Measurements from ENCODE around the gene OR52N5. TPM values are rescaled to one million over a fixed set of nuclear protein-coding genes. Genes with fewer than 3 reads are reported as not detected.

Gene OR52N5
- total and polyA plus RNA-seq, 2 experiments from 2014 or later: not detected

DNA sequence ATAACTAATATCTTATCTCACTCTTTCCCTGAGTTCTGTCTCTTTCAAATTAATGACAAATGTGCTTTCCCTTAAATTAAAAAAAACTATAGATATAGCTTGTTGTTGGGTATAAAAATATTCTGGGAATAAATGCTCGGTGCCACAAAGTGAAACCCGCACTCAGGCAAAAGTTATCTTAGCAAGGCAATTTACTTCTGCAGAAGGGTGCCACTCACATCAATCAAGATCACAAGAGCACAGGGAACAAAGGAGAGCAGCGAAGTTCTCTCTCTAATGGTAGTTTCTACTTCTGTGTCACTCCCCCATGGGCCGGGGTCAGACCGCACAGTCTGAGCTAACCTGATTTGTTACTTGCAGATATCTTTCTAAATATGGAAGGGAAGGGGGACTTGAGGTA is 20.8 kb upstream of the OR52N5 start:
- in situ Hi-C loops (cut with MboI): loop anchor here (10.0 kb wide), 1 partner anchor 319 kb away; the partner anchor contains the start of gene OR52D1
- no peaks in the 10 kb centered on the region for H3K4me1 ChIP-seq (ENCODE audit: insufficient read depth)
- 71 to 74% methylated on average over 5 of the region's 5 CpGs for WGBS, 2 experiments (ENCODE audit: low coverage in 1 of 2, low lambda C conversion rate in 2 of 2, missing lambda C conversion rate in 2 of 2)
- no peaks in the 10 kb centered on the region for H4K20me1 ChIP-seq (ENCODE audit: insufficient read depth)
- H3K4me3 ChIP-seq: no peak overlapping the region
- no peak overlapping the region for H3K27ac ChIP-seq
- no peak overlapping the region for H2AFZ ChIP-seq
- H3K9me3 ChIP-seq (ENCODE audit: low read depth): no peaks in the 10 kb centered on the region
- H3F3A ChIP-seq (ENCODE audit: insufficient read depth): no peaks in the 10 kb centered on the region
- no peak overlapping the region for H3K9ac ChIP-seq
- H3K79me2 ChIP-seq (ENCODE audit: insufficient read depth): no peaks in the 10 kb centered on the region
- H3K27me3 ChIP-seq (replicated peaks; ENCODE audit: insufficient read depth): 0 out of 2 replicates have a peak, but pooled peaks cover 5% of the 10 kb centered on the region
- DNase-seq: no peak
- no peak overlapping the region for H3K4me2 ChIP-seq (ENCODE audit: unreplicated experiment)
- no peak for TF ChIP-seq EZH2 (IDR thresholded peaks at IDR 0.05; ENCODE audit: insufficient read depth, poor library complexity, severe bottlenecking)
- no peak for TF ChIP-seq EZH2phosphoT487 (IDR thresholded peaks at IDR 0.05; ENCODE audit: insufficient read depth, low read depth)
- no peaks in the 10 kb centered on the region for H3K9me2 ChIP-seq (ENCODE audit: insufficient read depth)
- H3K36me3 ChIP-seq (ENCODE audit: low read depth): no peaks in the 10 kb centered on the region

DNA sequence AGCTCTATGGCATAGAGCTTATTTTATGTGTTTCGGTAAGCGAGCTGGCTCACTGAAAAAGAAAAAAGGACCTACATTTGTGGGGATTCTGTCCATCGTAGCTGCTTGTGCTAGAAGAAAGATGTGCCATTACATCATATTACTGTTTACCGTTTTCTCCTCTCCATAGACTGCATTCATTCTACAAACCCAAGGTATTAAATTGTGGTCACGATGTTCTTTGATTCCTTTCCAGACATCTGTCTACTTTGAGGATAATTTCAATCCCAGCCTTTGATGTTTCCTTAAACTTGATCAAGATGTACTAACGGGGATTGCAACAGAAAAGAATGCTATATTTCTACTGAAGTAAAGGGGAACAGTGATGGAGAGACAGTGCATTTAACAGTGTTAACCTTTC is 13.4 kb upstream of the OR52N5 start:
- in situ Hi-C loops (cut with MboI): no loop called here
- no peak overlapping the region for H3K4me3 ChIP-seq
- H3K9ac ChIP-seq: no peak overlapping the region
- no peaks in the 10 kb centered on the region for H4K20me1 ChIP-seq (ENCODE audit: insufficient read depth)
- no peaks in the 10 kb centered on the region for H3K9me3 ChIP-seq (ENCODE audit: low read depth)
- no peaks in the 10 kb centered on the region for H3F3A ChIP-seq (ENCODE audit: insufficient read depth)
- no peak overlapping the region for H3K27ac ChIP-seq
- H3K9me2 ChIP-seq (ENCODE audit: insufficient read depth): peaks cover 5% of the 10 kb centered on the region; the same call in 1 of the 2 replicates
- H3K4me1 ChIP-seq (ENCODE audit: insufficient read depth): no peaks in the 10 kb centered on the region
- 6 to 10% methylated on average over 6 of the region's 6 CpGs for WGBS, 2 experiments (ENCODE audit: low coverage in 1 of 2, low lambda C conversion rate in 2 of 2, missing lambda C conversion rate in 2 of 2)
- no peaks in the 10 kb centered on the region for H3K27me3 ChIP-seq (replicated peaks; ENCODE audit: insufficient read depth)
- no peak for DNase-seq
- H3K36me3 ChIP-seq (ENCODE audit: low read depth): no peaks in the 10 kb centered on the region
- H2AFZ ChIP-seq: no peak overlapping the region
- no peak overlapping the region for H3K4me2 ChIP-seq (ENCODE audit: unreplicated experiment)
- TF ChIP-seq EZH2 (IDR thresholded peaks at IDR 0.05; ENCODE audit: insufficient read depth, poor library complexity, severe bottlenecking): no peak
- TF ChIP-seq EZH2phosphoT487 (IDR thresholded peaks at IDR 0.05; ENCODE audit: insufficient read depth, low read depth): no peak
- no peaks in the 10 kb centered on the region for H3K79me2 ChIP-seq (ENCODE audit: insufficient read depth)

DNA sequence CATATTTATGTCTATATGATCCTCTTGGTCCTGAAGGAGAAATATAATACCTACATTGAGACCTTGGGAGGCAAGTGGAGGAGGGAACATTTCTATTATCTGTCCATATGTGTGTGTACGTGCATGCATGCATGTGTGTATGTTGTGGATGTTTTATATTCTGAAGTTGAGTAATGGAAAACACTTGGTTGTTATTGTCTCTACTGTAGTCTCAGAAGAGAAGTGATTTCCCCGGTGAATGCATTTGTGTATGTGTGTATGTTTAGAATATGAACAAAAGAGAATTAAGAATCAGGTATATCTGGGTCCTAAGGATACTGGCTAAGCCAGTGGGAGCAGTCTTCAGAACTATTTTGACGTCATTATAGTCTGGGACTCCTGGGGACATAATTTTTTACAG is 8.0 kb upstream of the OR52N5 start, which contains the start of gene OR52N1:
OR52N1 (minus strand) TSS at position 101 of the 400 bp plus-strand sequence. CDS start 2,449 bp downstream, outside the sequence.
- in situ Hi-C loops (cut with MboI): no loop called here
- TF ChIP-seq EZH2phosphoT487 (IDR thresholded peaks at IDR 0.05; ENCODE audit: insufficient read depth, low read depth) (no peak), EZH2 (IDR thresholded peaks at IDR 0.05; ENCODE audit: insufficient read depth, poor library complexity, severe bottlenecking) (no peak)
- no peak within 1 kb of the TSS for H2AFZ ChIP-seq
- H3K36me3 ChIP-seq (ENCODE audit: low read depth): no peaks in the 10 kb centered on the region
- H3K4me3 ChIP-seq: no peak within 1 kb of the TSS
- H3K27me3 ChIP-seq (replicated peaks; ENCODE audit: insufficient read depth): no peaks in the 10 kb centered on the region
- H3K79me2 ChIP-seq (ENCODE audit: insufficient read depth): no peaks in the 10 kb centered on the region
- H3K9ac ChIP-seq: no peak within 1 kb of the TSS
- H3K9me3 ChIP-seq (ENCODE audit: low read depth): no peaks in the 10 kb centered on the region
- H4K20me1 ChIP-seq (ENCODE audit: insufficient read depth): no peaks in the 10 kb centered on the region
- WGBS, 2 experiments (ENCODE audit: low coverage in 1 of 2, low lambda C conversion rate in 2 of 2, missing lambda C conversion rate in 2 of 2): 21 to 25% methylated on average over 3 of the region's 3 CpGs
- no peak for DNase-seq
- H3K4me1 ChIP-seq (ENCODE audit: insufficient read depth): no peaks in the 10 kb centered on the region
- H3K4me2 ChIP-seq (ENCODE audit: unreplicated experiment): no peak within 1 kb of the TSS
- no peaks in the 10 kb centered on the region for H3K9me2 ChIP-seq (ENCODE audit: insufficient read depth)
- H3K27ac ChIP-seq: no peak within 1 kb of the TSS
- no peaks in the 10 kb centered on the region for H3F3A ChIP-seq (ENCODE audit: insufficient read depth)

DNA sequence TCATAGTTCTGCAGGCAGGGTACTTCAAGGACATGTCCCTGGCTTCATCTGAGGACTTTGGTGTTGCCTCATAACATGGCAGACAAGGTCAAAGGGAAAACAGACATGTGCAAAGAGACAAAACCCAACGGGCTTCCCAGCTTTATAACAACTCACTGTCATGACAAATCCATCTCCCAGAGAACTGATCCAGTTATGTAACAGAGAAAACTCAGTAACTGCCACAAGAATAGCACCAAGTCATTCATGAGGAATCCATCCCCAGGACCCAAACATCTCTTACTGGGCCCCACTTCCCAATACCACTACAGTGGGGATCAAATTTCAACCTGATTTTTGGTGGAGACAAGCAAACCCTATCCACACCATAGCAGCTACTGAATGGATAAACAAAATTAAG is 16.1 kb downstream of the OR52N5 start:
- H3K9ac ChIP-seq: no peak overlapping the region
- H3F3A ChIP-seq (ENCODE audit: insufficient read depth): no peaks in the 10 kb centered on the region
- no peak overlapping the region for H3K27ac ChIP-seq
- TF ChIP-seq EZH2 (IDR thresholded peaks at IDR 0.05; ENCODE audit: insufficient read depth, poor library complexity, severe bottlenecking) (no peak), EZH2phosphoT487 (IDR thresholded peaks at IDR 0.05; ENCODE audit: insufficient read depth, low read depth) (no peak)
- H3K4me2 ChIP-seq (ENCODE audit: unreplicated experiment): no peak overlapping the region
- 40 to 50% methylated on average over 1 of the region's 1 CpG for WGBS, 2 experiments (ENCODE audit: low coverage in 1 of 2, low lambda C conversion rate in 2 of 2, missing lambda C conversion rate in 2 of 2)
- no peak overlapping the region for H3K4me3 ChIP-seq
- no peaks in the 10 kb centered on the region for H3K36me3 ChIP-seq (ENCODE audit: low read depth)
- no peaks in the 10 kb centered on the region for H3K9me2 ChIP-seq (ENCODE audit: insufficient read depth)
- no peaks in the 10 kb centered on the region for H3K9me3 ChIP-seq (ENCODE audit: low read depth)
- no peaks in the 10 kb centered on the region for H3K27me3 ChIP-seq (replicated peaks; ENCODE audit: insufficient read depth)
- no peak overlapping the region for H2AFZ ChIP-seq
- DNase-seq: peak; percentile 3
- H4K20me1 ChIP-seq (ENCODE audit: insufficient read depth): no peaks in the 10 kb centered on the region
- in situ Hi-C loops (cut with MboI): no loop called here
- H3K79me2 ChIP-seq (ENCODE audit: insufficient read depth): no peaks in the 10 kb centered on the region
- H3K4me1 ChIP-seq (ENCODE audit: insufficient read depth): no peaks in the 10 kb centered on the region

DNA sequence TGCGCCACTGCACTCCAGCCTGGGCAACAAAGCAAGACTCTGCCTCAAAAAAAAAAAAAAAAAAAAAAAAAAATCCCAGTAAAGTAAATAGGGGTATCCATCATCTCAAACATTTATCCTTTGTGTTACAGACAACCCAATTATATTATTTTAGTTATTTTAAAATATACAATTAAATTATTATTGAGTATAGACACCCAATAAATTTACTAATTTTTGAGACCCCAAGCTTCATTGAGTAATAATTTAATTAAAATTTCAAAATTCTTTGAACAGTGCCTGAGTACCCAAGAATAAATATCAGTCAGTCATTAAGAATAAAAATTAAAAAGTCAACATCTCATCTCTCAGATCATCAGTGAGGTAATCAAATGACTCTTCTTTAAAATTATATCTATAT is 29.2 kb downstream of the OR52N5 start, which contains the start of gene OR52N4:
OR52N4 (plus strand) TSS at position 301 of the 400 bp plus-strand sequence. CDS start 498 bp downstream, outside the sequence.
- no peak within 1 kb of the TSS for H2AFZ ChIP-seq
- no peaks in the 10 kb centered on the region for H3F3A ChIP-seq (ENCODE audit: insufficient read depth)
- no peak within 1 kb of the TSS for H3K4me3 ChIP-seq
- H3K9ac ChIP-seq: no peak within 1 kb of the TSS
- 71 to 89% methylated on average over 1 of the region's 1 CpG for WGBS, 2 experiments (ENCODE audit: low coverage in 1 of 2, low lambda C conversion rate in 2 of 2, missing lambda C conversion rate in 2 of 2)
- H3K9me2 ChIP-seq (ENCODE audit: insufficient read depth): no peaks in the 10 kb centered on the region
- in situ Hi-C loops (cut with MboI): no loop called here
- no peaks in the 10 kb centered on the region for H4K20me1 ChIP-seq (ENCODE audit: insufficient read depth)
- no peaks in the 10 kb centered on the region for H3K36me3 ChIP-seq (ENCODE audit: low read depth)
- H3K79me2 ChIP-seq (ENCODE audit: insufficient read depth): no peaks in the 10 kb centered on the region
- no peak for DNase-seq
- TF ChIP-seq EZH2phosphoT487 (IDR thresholded peaks at IDR 0.05; ENCODE audit: insufficient read depth, low read depth) (no peak), EZH2 (IDR thresholded peaks at IDR 0.05; ENCODE audit: insufficient read depth, poor library complexity, severe bottlenecking) (no peak)
- no peaks in the 10 kb centered on the region for H3K27me3 ChIP-seq (replicated peaks; ENCODE audit: insufficient read depth)
- no peak within 1 kb of the TSS for H3K27ac ChIP-seq
- H3K4me2 ChIP-seq (ENCODE audit: unreplicated experiment): no peak within 1 kb of the TSS
- H3K4me1 ChIP-seq (ENCODE audit: insufficient read depth): no peaks in the 10 kb centered on the region
- no peaks in the 10 kb centered on the region for H3K9me3 ChIP-seq (ENCODE audit: low read depth)
